ENCODE data around the gene LBHD1. TPM values are rescaled to one million over a fixed set of nuclear protein-coding genes. Genes with fewer than 3 reads are reported as not detected.

LBHD1 gene
- total RNA-seq, 1 donor = 4.3 TPM

GRCh38 chr11:62673196-62673525 lies 1.1 kb upstream of the LBHD1 start:
- TF ChIP-seq CTCF (IDR thresholded peaks at IDR 0.05; ENCODE audit: insufficient read depth, low read depth, low read length) = no peak
- no peak overlapping the region for H3K4me3 ChIP-seq (ENCODE audit: low read depth, low read length)
- no peak for DNase-seq (ENCODE audit: low read depth)

GRCh38 chr11:62671236-62671607 lies 845 bp downstream of the LBHD1 start:
- DNase-seq (ENCODE audit: low read depth) = peak; percentile 63
- peak overlapping the region; percentile 83 for H3K4me3 ChIP-seq (ENCODE audit: low read depth, low read length)
- TF ChIP-seq CTCF (IDR thresholded peaks at IDR 0.05; ENCODE audit: insufficient read depth, low read depth, low read length) = no peak

DNA sequence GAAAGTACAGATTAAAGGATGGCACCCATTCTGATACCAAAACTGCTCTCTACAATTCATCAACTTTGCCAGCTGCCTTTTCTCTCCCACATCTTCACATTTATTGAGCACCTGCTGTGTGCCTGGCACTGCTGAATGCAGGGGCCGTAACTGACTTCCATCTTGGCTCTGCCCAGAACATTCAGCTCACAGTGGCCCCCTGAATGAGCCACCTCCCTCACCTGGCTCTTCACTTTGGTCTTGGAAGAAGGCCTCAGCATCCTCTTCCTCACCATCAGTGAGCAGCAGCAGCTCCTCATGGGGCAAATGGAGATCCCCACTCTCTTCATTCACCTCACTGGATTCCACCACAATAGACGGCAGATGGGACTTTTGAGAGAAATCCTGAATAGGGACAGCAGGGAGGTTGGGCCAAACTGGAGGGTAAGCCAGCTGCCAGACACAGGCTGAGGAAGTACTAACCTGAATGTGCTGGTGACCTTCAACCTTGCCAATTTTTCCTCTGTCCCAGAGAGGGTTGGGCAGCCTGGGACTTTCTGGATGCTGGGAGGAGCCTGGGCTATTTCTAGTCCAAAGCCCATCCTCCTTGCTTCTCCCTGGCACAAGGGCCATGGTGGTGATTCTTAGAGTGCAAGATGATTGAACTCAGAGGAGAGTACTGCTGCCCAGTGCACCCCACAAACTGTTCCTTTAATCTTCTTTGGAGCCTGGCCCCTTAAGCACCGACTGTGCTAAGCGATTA lies 2.5 kb downstream of the LBHD1 start:
- TF ChIP-seq CTCF (IDR thresholded peaks at IDR 0.05; ENCODE audit: insufficient read depth, low read depth, low read length) = no peak
- DNase-seq (ENCODE audit: low read depth) = no peak
- H3K4me3 ChIP-seq (ENCODE audit: low read depth, low read length) = no peak overlapping the region

DNA sequence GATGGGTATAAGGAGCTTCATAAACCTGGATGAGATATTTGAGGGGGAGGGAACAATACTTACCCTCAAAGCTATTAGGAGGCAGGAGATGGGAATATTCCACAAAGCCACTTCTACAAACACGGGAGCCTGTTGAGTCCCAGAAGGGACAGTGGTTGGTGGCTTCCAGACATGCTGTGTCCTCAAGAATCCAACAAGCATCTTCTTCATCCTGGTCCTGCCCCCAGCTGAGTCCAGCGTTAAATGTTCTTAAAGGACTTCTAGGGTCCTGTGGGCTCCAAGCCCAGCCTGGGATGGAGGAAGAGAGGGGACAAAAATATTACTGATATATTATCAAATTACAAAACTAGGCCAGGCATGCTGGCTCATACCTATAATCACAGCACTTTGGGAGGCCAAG lies 4.6 kb downstream of the LBHD1 start:
- no peak for TF ChIP-seq CTCF (IDR thresholded peaks at IDR 0.05; ENCODE audit: insufficient read depth, low read depth, low read length)
- H3K4me3 ChIP-seq (ENCODE audit: low read depth, low read length) = no peak overlapping the region
- no peak for DNase-seq (ENCODE audit: low read depth)

GRCh38 chr11:62666259-62666926 lies 5.7 kb downstream of the LBHD1 start:
- DNase-seq (ENCODE audit: low read depth) = no peak
- TF ChIP-seq CTCF (IDR thresholded peaks at IDR 0.05; ENCODE audit: insufficient read depth, low read depth, low read length) = no peak
- peak overlapping the region; percentile 92 for H3K4me3 ChIP-seq (ENCODE audit: low read depth, low read length)

- peak; percentile 79 for DNase-seq (ENCODE audit: low read depth)
- H3K4me3 ChIP-seq (ENCODE audit: low read depth, low read length) = peak overlapping the region; percentile 92
- TF ChIP-seq CTCF (IDR thresholded peaks at IDR 0.05; ENCODE audit: insufficient read depth, low read depth, low read length) = no peak
These were observed 6.3 kb downstream of the LBHD1 start for GRCh38 chr11:62665599-62666258.
